Activated T-cell treated with anti-CD3 and anti-CD28 coated beads, Interleukin-2, amount 50 U/mL, for 4 hours (primary cell): ENCODE measurements around the gene RBM39. TPM values are rescaled to one million over a fixed set of nuclear protein-coding genes. Genes with fewer than 3 reads are reported as not detected.

ENCODE experiments used
- ATAC-seq, 2 donors: fragments of 200-7000 bp; cut with Tn5 transposase; one replicate each; pipeline ENCODE4 v1.10.0; 2021
- DNase-seq: peaks from one replicate; pipeline ENCODE4 v3.0.0-alpha.2; 2020
- H3K27me3 Mint-ChIP-seq: one replicate; pipeline ENCODE4 v1.8.0; 2021; ENCODE audit warnings: low read depth, mixed read lengths
- H3K36me3 Mint-ChIP-seq: one replicate; pipeline ENCODE4 v1.8.0; 2022; ENCODE audit warnings: mixed read lengths; ENCODE audit not compliant: insufficient read depth
- H3K4me1 Mint-ChIP-seq: one replicate; pipeline ENCODE4 v1.8.0; 2021; ENCODE audit warnings: low read depth, mixed read lengths
- H3K4me3 Mint-ChIP-seq: one replicate; pipeline ENCODE4 v1.8.0; 2021; ENCODE audit warnings: mild to moderate bottlenecking, moderate library complexity, mixed read lengths
- H3K9me3 Mint-ChIP-seq: one replicate; pipeline ENCODE4 v1.8.0; 2021; ENCODE audit warnings: mixed read lengths
- total RNA-seq, 3 donors: library from RNA; stranded (reverse); gene quantifications; one replicate each; pipeline ENCODE4 v1.2.1, GENCODE V29; 2021

Gene RBM39
- total RNA-seq, 3 donors from 2014 or later, result 336 to 375 (median 337) TPM

DNA sequence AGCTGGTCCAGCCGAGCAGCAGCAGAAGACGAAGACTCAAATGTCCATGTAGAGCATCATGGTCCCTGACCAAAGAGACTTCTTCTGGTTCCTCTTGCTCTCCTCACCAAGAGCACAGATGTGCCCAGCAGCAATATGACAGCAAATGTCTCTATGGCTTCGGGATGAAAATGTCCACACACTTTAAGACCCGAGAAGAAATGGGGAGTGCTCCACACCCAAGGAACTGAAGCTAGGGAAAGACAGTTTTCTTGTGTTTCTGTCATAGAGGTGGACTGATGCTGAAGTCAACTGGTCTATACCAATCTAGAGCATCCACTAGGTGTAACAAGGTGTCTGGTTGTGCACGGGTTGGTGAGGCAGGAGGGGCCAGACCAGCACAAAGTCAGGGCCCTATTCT is 72.8 kb downstream of the RBM39 start:
- Mint-ChIP-seq H3K4me3 (no peak overlapping the region), H3K36me3 (peaks cover 42% of the 10 kb centered on the region), H3K9me3 (no peaks in the 10 kb centered on the region), H3K27me3 (no peaks in the 10 kb centered on the region), H3K4me1 (peaks cover 2% of the 10 kb centered on the region)
- DNase-seq (no peak), ATAC-seq (no peak)

DNA sequence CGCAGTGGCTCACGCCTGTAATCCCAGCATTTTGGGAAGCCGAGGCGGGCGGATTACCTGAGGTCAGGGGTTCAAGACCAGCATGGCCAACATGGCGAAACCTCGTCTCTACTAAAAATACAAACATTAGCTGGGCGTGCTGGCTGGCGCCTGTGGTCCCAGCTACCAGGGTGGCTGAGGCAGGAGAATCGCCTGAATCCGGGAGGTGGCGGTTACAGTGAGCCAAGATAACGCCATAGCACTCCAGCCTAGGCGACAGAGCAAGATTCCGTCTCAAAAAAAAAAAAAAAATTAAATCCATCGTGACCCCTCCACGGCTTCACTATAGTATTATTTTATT is 76.1 kb downstream of the RBM39 start:
- Mint-ChIP-seq H3K36me3 (peaks cover 29% of the 10 kb centered on the region), H3K4me1 (peaks cover 26% of the 10 kb centered on the region), H3K4me3 (peak overlapping the region; percentile 43), H3K27me3 (no peaks in the 10 kb centered on the region), H3K9me3 (no peaks in the 10 kb centered on the region)
- no peak for DNase-seq
- no peak for ATAC-seq

DNA sequence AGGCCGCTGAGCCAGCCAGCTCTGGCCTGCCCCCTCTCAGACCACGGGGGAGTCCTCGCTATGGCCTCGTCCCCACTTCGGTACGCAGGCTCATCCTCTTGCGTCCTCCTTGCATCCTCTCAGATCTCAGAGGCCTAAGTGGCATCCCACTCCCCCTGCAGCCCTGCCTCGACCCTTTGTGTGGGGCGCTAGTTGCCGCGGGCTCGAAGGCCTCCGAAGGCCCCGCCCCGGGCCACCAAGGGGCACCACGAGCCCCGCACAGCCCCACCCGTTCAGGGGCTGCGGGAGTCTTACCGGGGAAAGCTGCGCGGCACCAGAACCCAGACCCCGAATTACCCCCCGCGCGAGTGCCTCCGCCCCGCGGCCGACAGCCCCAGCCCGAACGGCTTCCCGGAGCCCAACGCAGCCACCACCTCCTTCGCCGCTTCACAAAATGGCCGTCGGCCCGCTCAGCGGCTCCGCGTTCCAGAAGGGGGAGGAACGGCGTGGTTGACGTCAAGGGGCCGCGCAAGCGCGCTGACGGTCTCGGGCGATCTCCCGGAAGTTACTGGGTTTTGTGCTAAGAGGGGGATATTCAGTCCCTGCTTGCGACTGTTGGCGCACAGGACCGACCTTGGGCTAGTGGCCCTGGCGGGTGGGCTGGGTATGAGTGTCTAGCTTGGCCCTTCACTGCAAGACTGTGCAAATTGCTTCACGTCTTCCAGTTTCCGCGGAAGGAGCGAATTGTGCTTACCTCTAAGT is 77.4 kb downstream of the RBM39 start, which contains the start of the genes CPNE1 and RBM12:
CPNE1 (minus strand) TSS at position 435 of the 741 bp plus-strand sequence. CDS start 31,977 bp downstream, outside the sequence.
RBM12 (minus strand) TSS at position 435 of the 741 bp plus-strand sequence. CDS start 9,578 bp downstream, outside the sequence.
- Mint-ChIP-seq H3K4me1 (peaks cover 39% of the 10 kb centered on the region), H3K27me3 (no peaks in the 10 kb centered on the region), H3K4me3 (peak within 1 kb of the TSS; percentile 94), H3K9me3 (no peaks in the 10 kb centered on the region), H3K36me3 (peaks cover 19% of the 10 kb centered on the region)
- DNase-seq (peak; percentile 88), ATAC-seq (peak; percentile 69 to 70)

DNA sequence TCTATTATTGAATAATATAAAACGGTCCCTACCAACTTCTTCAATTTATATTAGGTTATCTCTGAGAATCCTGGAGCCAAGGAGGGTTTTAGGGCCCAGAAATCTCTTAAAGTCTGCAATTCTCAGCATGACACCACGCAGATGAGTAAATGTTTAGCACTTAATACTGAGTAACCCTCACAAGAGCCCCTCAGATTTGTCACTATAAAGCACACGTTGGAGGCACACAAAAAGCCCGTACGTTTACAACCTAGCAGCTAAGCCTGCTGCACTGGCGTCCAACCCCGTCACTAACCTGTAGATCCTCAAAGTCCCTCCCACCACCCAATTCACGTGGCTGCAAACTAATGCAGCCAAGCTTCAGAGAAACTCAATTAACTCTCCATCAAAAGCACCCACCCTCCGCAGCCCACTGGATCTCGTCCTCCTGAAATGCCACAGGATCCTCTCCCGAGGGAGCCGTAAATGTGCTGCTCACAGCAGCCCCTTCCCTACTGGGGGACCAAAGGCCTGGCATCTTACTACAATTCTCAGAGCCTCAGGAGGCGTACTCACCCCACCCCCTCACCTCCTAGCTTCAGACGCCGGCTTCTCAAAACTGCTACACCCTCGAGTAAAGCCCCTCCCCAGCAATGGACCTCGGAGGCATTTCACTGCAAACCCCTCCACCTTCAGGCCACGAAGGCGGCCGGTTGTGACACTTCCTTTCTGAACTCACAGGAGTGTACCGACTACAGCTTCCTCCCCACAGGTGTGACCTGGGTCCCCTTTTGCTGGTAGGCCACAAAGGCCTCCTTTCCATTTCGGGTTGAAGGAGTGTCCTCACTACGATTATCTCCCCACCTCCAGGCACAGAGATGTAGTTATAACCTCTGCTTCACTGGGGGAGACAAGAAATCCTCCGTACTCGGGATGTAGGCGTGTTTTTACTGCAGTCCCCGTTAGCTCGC is 78.3 kb downstream of the RBM39 start:
- Mint-ChIP-seq H3K9me3 (no peaks in the 10 kb centered on the region), H3K4me1 (peaks cover 46% of the 10 kb centered on the region), H3K27me3 (no peaks in the 10 kb centered on the region), H3K4me3 (peak overlapping the region; percentile 94), H3K36me3 (peaks cover 15% of the 10 kb centered on the region)
- DNase-seq, result peak; percentile 40
- peak; percentile 36 to 38 for ATAC-seq

DNA sequence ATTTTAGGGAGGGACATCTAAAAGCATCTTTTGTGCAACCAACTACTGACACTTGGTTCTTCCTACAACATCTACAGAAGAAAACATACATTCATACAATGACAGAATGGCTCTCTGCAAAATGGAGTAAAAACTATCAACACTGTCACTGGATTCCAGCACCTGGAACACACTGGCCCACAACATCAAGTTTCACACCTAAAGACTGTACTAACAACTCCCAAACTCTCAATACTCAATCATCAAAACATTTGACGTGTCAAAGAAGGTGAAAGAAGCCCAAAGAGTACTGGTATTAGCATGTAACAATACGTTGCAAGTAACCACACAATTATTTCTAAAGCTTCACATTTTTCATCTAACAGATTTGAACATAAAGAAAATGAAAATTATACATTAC is 79.5 kb downstream of the RBM39 start:
- Mint-ChIP-seq H3K4me1 (peaks cover 56% of the 10 kb centered on the region), H3K27me3 (no peaks in the 10 kb centered on the region), H3K4me3 (peak overlapping the region; percentile 94), H3K36me3 (peaks cover 8% of the 10 kb centered on the region), H3K9me3 (no peaks in the 10 kb centered on the region)
- ATAC-seq (peak; percentile 5 to 7), DNase-seq (no peak)

DNA sequence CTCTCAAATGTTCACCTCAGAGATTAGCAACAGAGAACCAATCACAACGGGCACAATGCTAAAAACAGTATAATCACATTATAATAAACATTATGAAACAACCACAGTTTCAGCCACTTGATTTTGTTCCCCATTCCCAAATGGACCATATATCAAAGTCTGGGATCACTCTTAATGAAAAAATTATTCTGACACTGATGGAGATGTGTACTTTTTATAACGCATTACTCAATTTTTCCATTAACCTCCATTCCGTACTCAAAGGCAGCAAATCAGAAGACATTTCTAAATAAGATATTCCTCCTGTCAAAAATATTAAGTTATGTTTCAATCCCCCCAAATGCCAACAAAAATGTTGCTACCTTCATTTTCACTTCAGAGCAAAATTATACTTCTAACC is 80.2 kb downstream of the RBM39 start:
- peak overlapping the region; percentile 94 for H3K4me3 Mint-ChIP-seq
- DNase-seq (no peak), ATAC-seq (no peak)
- H3K27me3 Mint-ChIP-seq, result no peaks in the 10 kb centered on the region
- H3K4me1 Mint-ChIP-seq, result peaks cover 62% of the 10 kb centered on the region
- H3K9me3 Mint-ChIP-seq, result no peaks in the 10 kb centered on the region
- H3K36me3 Mint-ChIP-seq, result peaks cover 13% of the 10 kb centered on the region

DNA sequence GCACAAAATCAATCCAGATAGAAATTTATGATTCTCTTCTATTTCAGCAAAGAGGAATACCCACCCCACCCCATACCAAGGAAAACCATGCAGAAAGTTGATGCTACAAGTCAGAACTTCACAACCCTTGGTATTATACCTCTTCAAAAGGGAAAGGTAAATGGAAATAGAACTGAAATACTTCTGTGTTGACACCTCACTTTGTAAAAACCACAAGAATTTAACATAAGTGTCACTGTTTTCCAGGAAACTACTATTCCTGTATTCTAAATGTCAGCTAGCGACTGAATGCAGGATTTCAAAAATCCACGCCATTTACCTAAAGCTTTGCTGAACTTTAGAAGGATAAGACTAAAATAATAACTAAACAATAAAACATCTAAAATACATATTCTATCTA is 81.0 kb downstream of the RBM39 start:
- peak; percentile 23 to 24 for ATAC-seq
- DNase-seq, result no peak
- H3K4me3 Mint-ChIP-seq, result peak overlapping the region; percentile 94
- H3K27me3 Mint-ChIP-seq, result no peaks in the 10 kb centered on the region
- peaks cover 67% of the 10 kb centered on the region for H3K4me1 Mint-ChIP-seq
- H3K9me3 Mint-ChIP-seq, result no peaks in the 10 kb centered on the region
- H3K36me3 Mint-ChIP-seq, result peaks cover 13% of the 10 kb centered on the region

DNA sequence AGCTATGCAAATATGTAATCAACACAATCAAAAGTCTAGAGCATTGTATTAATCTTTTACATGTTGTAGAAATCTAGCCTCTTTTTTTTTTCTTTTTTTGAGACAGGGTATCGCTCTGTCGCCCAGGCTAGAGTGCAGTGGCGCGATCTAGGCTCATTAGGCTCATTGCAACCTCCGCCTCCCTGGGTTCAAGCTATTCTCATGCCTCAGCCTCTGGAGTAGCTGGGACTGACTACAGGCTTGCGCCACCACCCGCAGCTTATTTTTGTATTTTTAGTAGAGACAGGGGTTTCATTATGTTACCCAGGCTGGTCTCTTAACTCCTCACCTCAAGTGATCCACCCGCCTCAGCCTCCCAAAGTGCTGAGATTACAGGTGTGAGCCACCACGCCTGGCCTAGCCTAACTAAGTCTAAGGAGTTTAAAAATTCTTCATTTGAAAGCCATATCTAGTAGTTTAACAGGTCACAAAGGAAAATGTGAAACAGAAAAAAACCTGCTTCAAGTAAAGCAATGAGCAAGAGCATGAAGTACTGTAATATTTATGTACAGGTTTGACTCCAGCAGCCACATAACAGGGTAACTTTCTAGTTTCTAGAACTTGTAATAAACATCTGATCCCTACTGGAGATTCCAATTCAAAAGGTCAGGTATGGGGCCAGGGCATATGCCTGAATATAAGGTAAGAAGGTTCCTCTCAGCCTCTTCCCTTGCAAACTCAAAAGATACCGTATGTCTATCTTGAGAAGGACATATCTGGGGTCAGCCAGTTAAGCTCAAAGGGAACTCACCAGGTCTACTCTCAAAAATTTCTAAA is 81.7 kb downstream of the RBM39 start:
- DNase-seq, result no peak
- peaks cover 67% of the 10 kb centered on the region for H3K4me1 Mint-ChIP-seq
- ATAC-seq, result peak; percentile 39 to 47

DNA sequence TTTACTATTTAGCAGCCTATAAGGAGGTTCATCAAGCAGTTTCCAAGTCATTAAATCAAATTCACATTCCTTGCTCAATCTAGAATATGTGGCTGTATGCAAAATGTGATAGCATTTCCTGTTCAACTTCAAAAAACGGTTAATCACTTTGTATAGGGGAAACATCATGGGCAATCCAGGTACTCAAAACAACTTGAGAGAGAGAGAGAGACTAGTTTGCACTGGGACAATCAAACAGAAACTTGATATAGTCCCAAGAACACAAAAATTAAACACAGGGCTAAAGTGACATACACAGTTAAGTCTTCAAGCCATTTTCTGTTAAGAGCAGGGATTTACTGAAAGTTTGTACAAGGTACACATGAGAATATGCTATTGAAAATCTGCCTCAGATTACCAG is 84.8 kb downstream of the RBM39 start:
- H3K36me3 Mint-ChIP-seq, result peaks cover 16% of the 10 kb centered on the region
- DNase-seq, result no peak
- no peak for ATAC-seq
- H3K4me3 Mint-ChIP-seq, result peak overlapping the region; percentile 39
- H3K27me3 Mint-ChIP-seq, result no peaks in the 10 kb centered on the region
- H3K4me1 Mint-ChIP-seq, result peaks cover 55% of the 10 kb centered on the region
- H3K9me3 Mint-ChIP-seq, result no peaks in the 10 kb centered on the region

More for the DNA sequence above, 81.7 kb downstream of the RBM39 start:
- H3K36me3 Mint-ChIP-seq, result peaks cover 14% of the 10 kb centered on the region
- no peaks in the 10 kb centered on the region for H3K9me3 Mint-ChIP-seq
- no peaks in the 10 kb centered on the region for H3K27me3 Mint-ChIP-seq
- peak overlapping the region; percentile 94 for H3K4me3 Mint-ChIP-seq

DNA sequence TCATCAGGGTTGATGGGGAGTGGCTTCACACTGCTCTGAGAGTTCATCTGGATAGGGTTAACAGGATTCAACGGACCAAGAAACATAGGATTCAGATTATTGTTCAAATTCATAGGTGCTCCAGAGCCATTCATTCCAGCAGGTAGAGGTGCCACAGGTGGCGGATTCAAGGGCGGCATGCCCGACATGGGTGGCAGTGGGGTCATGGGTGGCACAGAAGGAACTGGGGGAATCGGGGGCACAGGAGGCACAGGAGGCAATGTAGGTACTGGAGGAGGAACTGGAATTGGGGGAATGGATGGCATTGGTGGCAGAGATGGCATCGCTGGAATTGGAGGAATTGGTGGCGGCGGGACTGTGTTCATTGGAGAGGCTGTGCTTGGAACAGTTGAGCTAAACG is 87.6 kb downstream of the RBM39 start:
- peaks cover 52% of the 10 kb centered on the region for H3K4me1 Mint-ChIP-seq
- ATAC-seq (no peak), DNase-seq (no peak)
- no peaks in the 10 kb centered on the region for H3K27me3 Mint-ChIP-seq
- no peaks in the 10 kb centered on the region for H3K9me3 Mint-ChIP-seq
- H3K4me3 Mint-ChIP-seq, result no peak overlapping the region
- peaks cover 23% of the 10 kb centered on the region for H3K36me3 Mint-ChIP-seq

DNA sequence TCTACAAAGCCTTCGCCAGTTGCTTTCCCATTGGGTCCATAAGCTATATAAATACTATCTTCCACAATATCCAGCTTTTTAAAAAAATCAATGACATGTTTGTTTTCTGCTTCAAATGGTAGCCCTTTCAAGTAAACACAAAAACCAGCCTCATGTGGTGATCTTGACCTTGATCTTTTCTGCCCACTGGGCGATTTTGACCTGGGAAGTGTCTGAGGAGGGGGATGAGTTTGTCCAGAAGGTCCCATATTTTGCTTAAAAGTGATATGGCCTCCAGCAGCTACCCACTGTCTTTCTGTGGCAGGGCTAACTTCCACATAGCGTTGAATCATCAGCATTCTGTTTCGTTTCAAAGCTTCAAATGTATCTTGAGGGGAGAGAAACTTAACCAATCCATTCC is 88.2 kb downstream of the RBM39 start:
- Mint-ChIP-seq H3K9me3 (no peaks in the 10 kb centered on the region), H3K4me1 (peaks cover 52% of the 10 kb centered on the region), H3K4me3 (no peak overlapping the region), H3K36me3 (peaks cover 25% of the 10 kb centered on the region), H3K27me3 (no peaks in the 10 kb centered on the region)
- DNase-seq (no peak), ATAC-seq (no peak)
